Smooth muscle cell (in vitro differentiated cells): ENCODE results near the gene TMEM51. TPM values are rescaled to one million over a fixed set of nuclear protein-coding genes. Genes with fewer than 3 reads are reported as not detected.

ENCODE experiments used
- DNase-seq: peaks from one replicate; lab custom pipeline; 2025; ENCODE audit not compliant: unreplicated experiment; lab: John Stamatoyannopoulos, UW
- H2AFZ ChIP-seq: fragments of 200-600 bp; sonication (generic); 2 replicates; pipeline ENCODE4 v1.6.0; 2016; ENCODE audit warnings: antibody characterized with exemption, low read depth, mild to moderate bottlenecking
- H3F3A ChIP-seq: fragments of 200-600 bp; sonication (generic); 2 replicates; pipeline ENCODE4 v1.6.0; 2017; ENCODE audit warnings: antibody characterized with exemption, low read depth
- H3K27ac ChIP-seq: fragments of 200-600 bp; sonication (generic); 2 replicates; pipeline ENCODE4 v1.5.1; 2016; ENCODE audit warnings: low read depth, mild to moderate bottlenecking
- H3K27me3 ChIP-seq: fragments of 200-600 bp; sonication (generic); 2 replicates; pipeline ENCODE4 v1.6.1; 2016; ENCODE audit warnings: low read depth, mild to moderate bottlenecking
- H3K36me3 ChIP-seq: fragments of 200-600 bp; sonication (generic); 2 replicates; pipeline ENCODE4 v1.5.1; 2016; ENCODE audit warnings: low read depth
- H3K4me1 ChIP-seq: fragments of 200-600 bp; sonication (generic); 2 replicates; pipeline ENCODE4 v1.5.1; 2016; ENCODE audit warnings: low read depth
- H3K4me2 ChIP-seq: fragments of 200-600 bp; sonication (generic); 2 replicates; pipeline ENCODE4 v1.6.0; 2016; ENCODE audit warnings: mild to moderate bottlenecking
- H3K4me3 ChIP-seq: fragments of 200-600 bp; sonication (generic); 2 replicates; pipeline ENCODE4 v1.5.1; 2016; ENCODE audit warnings: mild to moderate bottlenecking
- H3K79me2 ChIP-seq: fragments of 200-600 bp; sonication (generic); 2 replicates; pipeline ENCODE4 v1.6.0; 2016; ENCODE audit warnings: low read depth, mild to moderate bottlenecking
- H3K9ac ChIP-seq: fragments of 200-600 bp; sonication (generic); 2 replicates; pipeline ENCODE4 v1.6.0; 2016; ENCODE audit warnings: low read depth
- H3K9me3 ChIP-seq: fragments of 200-600 bp; sonication (generic); replicated peaks from 2 replicates; pipeline ENCODE4 v1.5.1; 2016; ENCODE audit warnings: low read depth
- H4K20me1 ChIP-seq: fragments of 200-600 bp; sonication (generic); 2 replicates; pipeline ENCODE4 v1.6.0; 2016; ENCODE audit warnings: low read depth
- CTCF ChIP-seq: fragments of 200-600 bp; sonication (generic); IDR thresholded peaks from 2 replicates; pipeline ENCODE4 v1.5.1; 2017; ENCODE audit warnings: borderline replicate concordance, mild to moderate bottlenecking, antibody characterized with exemption; ENCODE audit not compliant: insufficient read depth, poor library complexity, severe bottlenecking
- WGBS: methylation state at CpG from one replicate; pipeline ENCODE4 v1.1.7; 2016; ENCODE audit warnings: low lambda C conversion rate; 5-methylcytosine and 5-hydroxymethylcytosine counted together
- polyA plus RNA-seq: library from polyadenylated mRNA; unstranded; fragments of >200 nt; fragmentation: Nextera tagmentation; extraction: Ambion mirVana; gene quantifications from 2 replicates; pipeline ENCODE4 v1.2.1, GENCODE V29; 2016
- total RNA-seq: library from RNA; depleted of rRNA; stranded (reverse); fragments of >200 nt; gene quantifications from 2 replicates; pipeline ENCODE4 v1.2.3, GENCODE V29; 2014

TMEM51 gene
- total and polyA plus RNA-seq, 2 experiments from 2014 or later: 9.8 to 10.4 TPM

- Histone ChIP-seq H3K9me3 (no peaks in the 10 kb centered on the region), H3K4me2 (peak overlapping the region; percentile 62), H3K36me3 (no peaks in the 10 kb centered on the region), H3K27me3 (no peaks in the 10 kb centered on the region), H3K27ac (peak overlapping the region; percentile 76), H3K4me1 (peaks cover 17% of the 10 kb centered on the region), H3K79me2 (peaks cover 6% of the 10 kb centered on the region), H3K9ac (no peak overlapping the region), H3F3A (peaks cover 3% of the 10 kb centered on the region), H4K20me1 (peaks cover 42% of the 10 kb centered on the region), H3K4me3 (no peak overlapping the region), H2AFZ (no peak overlapping the region)
- WGBS: 88% methylated on average over 4 of the region's 4 CpGs
- no peak for TF ChIP-seq CTCF
- no peak for DNase-seq
These were observed 47.7 kb downstream of the TMEM51 start for GRCh38 chr1:15201221-15201620.

GRCh38 chr1:15201849-15202551, 48.5 kb downstream of the TMEM51 start:
- Histone ChIP-seq H4K20me1 (peaks cover 43% of the 10 kb centered on the region), H3K36me3 (no peaks in the 10 kb centered on the region), H3K27me3 (no peaks in the 10 kb centered on the region), H3K4me3 (no peak overlapping the region), H3K9me3 (no peaks in the 10 kb centered on the region), H3K79me2 (peaks cover 6% of the 10 kb centered on the region), H3K4me2 (peak overlapping the region; percentile 21), H3K27ac (no peak overlapping the region), H3K9ac (no peak overlapping the region), H2AFZ (no peak overlapping the region), H3K4me1 (peaks cover 16% of the 10 kb centered on the region), H3F3A (peaks cover 3% of the 10 kb centered on the region)
- 59% methylated on average over 13 of the region's 13 CpGs for WGBS
- no peak for DNase-seq
- no peak for TF ChIP-seq CTCF

GRCh38 chr1:15204931-15205330, 51.4 kb downstream of the TMEM51 start:
- no peaks in the 10 kb centered on the region for H3K36me3 ChIP-seq
- no peaks in the 10 kb centered on the region for H3K27me3 ChIP-seq
- H3K4me1 ChIP-seq: peaks cover 11% of the 10 kb centered on the region
- H3K9ac ChIP-seq: no peak overlapping the region
- WGBS: 96% methylated on average over 7 of the region's 7 CpGs
- no peak overlapping the region for H3K4me2 ChIP-seq
- no peak for DNase-seq
- H3F3A ChIP-seq: peaks cover 3% of the 10 kb centered on the region
- TF ChIP-seq CTCF: no peak
- H3K27ac ChIP-seq: no peak overlapping the region
- peaks cover 6% of the 10 kb centered on the region for H3K79me2 ChIP-seq
- H4K20me1 ChIP-seq: peaks cover 38% of the 10 kb centered on the region
- H3K9me3 ChIP-seq: no peaks in the 10 kb centered on the region
- no peak overlapping the region for H2AFZ ChIP-seq
- H3K4me3 ChIP-seq: no peak overlapping the region
